ENCODE measurements around the gene PSD4. TPM values are rescaled to one million over a fixed set of nuclear protein-coding genes. Genes with fewer than 3 reads are reported as not detected.

Gene PSD4
- 0.37 TPM for polyA plus RNA-seq (2013, experiment 1 of 2)
- polyA plus RNA-seq (2013, experiment 2 of 2), result 0.45 TPM

GRCh38 chr2:113173542-113174375 lies at the start of gene PSD4:
Gene PSD4, plus strand, starts transcription at chr2:113173971. Its CDS starts 8,486 bp downstream, at chr2:113182457.
- peaks cover 0 to 3% of the 10 kb centered on the region in 2 experiments for H3K36me3 ChIP-seq (ENCODE audit: control insufficient read depth in 1 of 2, insufficient read depth in 2 of 2, low read depth in 1 of 2, low read length in 2 of 2)
- no peaks in the 10 kb centered on the region for H3K27me3 ChIP-seq (ENCODE audit: control insufficient read depth in 1 of 2, insufficient read depth in 1 of 2, low read length in 2 of 2)
- no peak within 1 kb of the TSS for H3K9ac ChIP-seq (ENCODE audit: low read length)
- H2AFZ ChIP-seq (ENCODE audit: low read depth, low read length), result peak within 1 kb of the TSS; percentile 8
- no peak within 1 kb of the TSS for H4K8ac ChIP-seq (ENCODE audit: low read length)
- no peaks in the 10 kb centered on the region for H3K9me3 ChIP-seq (ENCODE audit: control insufficient read depth, low read length)
- no peak within 1 kb of the TSS for H3K4me3 ChIP-seq (ENCODE audit: insufficient read depth in 1 of 2, low read depth in 1 of 2, low read length in 2 of 2)
- H2BK15ac ChIP-seq (ENCODE audit: low read depth, poor library complexity, severe bottlenecking), result no peak within 1 kb of the TSS
- no peak within 1 kb of the TSS for H4K91ac ChIP-seq (ENCODE audit: low read length)
- no peak within 1 kb of the TSS for H2BK12ac ChIP-seq (ENCODE audit: low read length in 2 of 2)
- H2BK5ac ChIP-seq (ENCODE audit: low read depth, low read length, poor library complexity, severe bottlenecking), result peak within 1 kb of the TSS; percentile 19
- no peak for DNase-seq
- H3K79me1 ChIP-seq (replicated peaks; ENCODE audit: low read length, poor library complexity, severe bottlenecking), result no peaks in the 10 kb centered on the region
- WGBS, result 57% methylated on average over 9 of the region's 14 CpGs
- H3K14ac ChIP-seq (ENCODE audit: low read length in 2 of 2), result peak within 1 kb of the TSS in 1 of 2 experiments; percentile 26
- no peak within 1 kb of the TSS for H2BK120ac ChIP-seq (ENCODE audit: low read depth, low read length)
- H3K4ac ChIP-seq (ENCODE audit: low read depth in 1 of 2, low read length in 2 of 2), result no peak within 1 kb of the TSS
- H3K4me2 ChIP-seq (ENCODE audit: low read length, poor library complexity, severe bottlenecking), result no peak within 1 kb of the TSS
- H2AK5ac ChIP-seq (ENCODE audit: low read length, severe bottlenecking), result no peak within 1 kb of the TSS
- no peak within 1 kb of the TSS for H3K23ac ChIP-seq (ENCODE audit: low read length in 2 of 2)
- peaks cover 5% of the 10 kb centered on the region for H3K4me1 ChIP-seq (ENCODE audit: control insufficient read depth, insufficient read depth, low read depth, low read length)
- H3K27ac ChIP-seq (ENCODE audit: low read length, poor library complexity, severe bottlenecking), result no peak within 1 kb of the TSS
- no peak within 1 kb of the TSS for H3K18ac ChIP-seq (ENCODE audit: low read depth in 1 of 2, low read length in 2 of 2)

- Histone ChIP-seq H3K36me3 (ENCODE audit: control insufficient read depth in 1 of 2, insufficient read depth in 2 of 2, low read depth in 1 of 2, low read length in 2 of 2) (no peaks in the 10 kb centered on the region), H3K9ac (ENCODE audit: low read length) (peak overlapping the region; percentile 40), H2BK5ac (ENCODE audit: low read depth, low read length, poor library complexity, severe bottlenecking) (no peak overlapping the region), H2AFZ (ENCODE audit: low read depth, low read length) (no peak overlapping the region), H4K8ac (ENCODE audit: low read length) (no peak overlapping the region), H2BK12ac (ENCODE audit: low read length in 2 of 2) (no peak overlapping the region), H2BK120ac (ENCODE audit: low read depth, low read length) (no peak overlapping the region), H3K18ac (ENCODE audit: low read depth in 1 of 2, low read length in 2 of 2) (no peak overlapping the region), H3K27ac (ENCODE audit: low read length, poor library complexity, severe bottlenecking) (no peak overlapping the region), H3K23ac (ENCODE audit: low read length in 2 of 2) (no peak overlapping the region), H3K14ac (ENCODE audit: low read length in 2 of 2) (no peak overlapping the region), H3K9me3 (ENCODE audit: control insufficient read depth, low read length) (no peaks in the 10 kb centered on the region), H3K79me1 (replicated peaks; ENCODE audit: low read length, poor library complexity, severe bottlenecking) (no peaks in the 10 kb centered on the region), H3K4ac (ENCODE audit: low read depth in 1 of 2, low read length in 2 of 2) (no peak overlapping the region), H3K4me3 (ENCODE audit: insufficient read depth in 1 of 2, low read depth in 1 of 2, low read length in 2 of 2) (peak overlapping the region in 1 of 2 experiments; percentile 47), H3K27me3 (ENCODE audit: control insufficient read depth in 1 of 2, insufficient read depth in 1 of 2, low read length in 2 of 2) (peaks cover 0 to 47% of the 10 kb centered on the region in 2 experiments), H3K4me2 (ENCODE audit: low read length, poor library complexity, severe bottlenecking) (no peak overlapping the region), H3K4me1 (ENCODE audit: control insufficient read depth, insufficient read depth, low read depth, low read length) (no peaks in the 10 kb centered on the region), H2BK15ac (ENCODE audit: low read depth, poor library complexity, severe bottlenecking) (no peak overlapping the region), H4K91ac (ENCODE audit: low read length) (no peak overlapping the region), H2AK5ac (ENCODE audit: low read length, severe bottlenecking) (no peak overlapping the region)
- peak; percentile 26 for DNase-seq
- WGBS, result 58% methylated on average over 11 of the region's 12 CpGs
Observed at GRCh38 chr2:113124181-113124961, 49.4 kb upstream of the PSD4 start.

GRCh38 chr2:113124984-113125855 lies 48.6 kb upstream of the PSD4 start:
- Histone ChIP-seq H3K4ac (ENCODE audit: low read depth in 1 of 2, low read length in 2 of 2) (no peak overlapping the region), H3K9me3 (ENCODE audit: control insufficient read depth, low read length) (no peaks in the 10 kb centered on the region), H3K36me3 (ENCODE audit: control insufficient read depth in 1 of 2, insufficient read depth in 2 of 2, low read depth in 1 of 2, low read length in 2 of 2) (peaks cover 0 to 8% of the 10 kb centered on the region in 2 experiments), H3K23ac (ENCODE audit: low read length in 2 of 2) (no peak overlapping the region), H2BK5ac (ENCODE audit: low read depth, low read length, poor library complexity, severe bottlenecking) (no peak overlapping the region), H3K27ac (ENCODE audit: low read length, poor library complexity, severe bottlenecking) (no peak overlapping the region), H3K4me1 (ENCODE audit: control insufficient read depth, insufficient read depth, low read depth, low read length) (no peaks in the 10 kb centered on the region), H2BK120ac (ENCODE audit: low read depth, low read length) (no peak overlapping the region), H2BK15ac (ENCODE audit: low read depth, poor library complexity, severe bottlenecking) (no peak overlapping the region), H3K79me1 (replicated peaks; ENCODE audit: low read length, poor library complexity, severe bottlenecking) (no peaks in the 10 kb centered on the region), H3K4me2 (ENCODE audit: low read length, poor library complexity, severe bottlenecking) (no peak overlapping the region), H2AFZ (ENCODE audit: low read depth, low read length) (no peak overlapping the region), H4K91ac (ENCODE audit: low read length) (no peak overlapping the region), H4K8ac (ENCODE audit: low read length) (no peak overlapping the region), H2BK12ac (ENCODE audit: low read length in 2 of 2) (no peak overlapping the region), H3K18ac (ENCODE audit: low read depth in 1 of 2, low read length in 2 of 2) (no peak overlapping the region), H3K9ac (ENCODE audit: low read length) (peak overlapping the region; percentile 40), H3K27me3 (ENCODE audit: control insufficient read depth in 1 of 2, insufficient read depth in 1 of 2, low read length in 2 of 2) (peaks cover 0 to 55% of the 10 kb centered on the region in 2 experiments), H3K4me3 (ENCODE audit: insufficient read depth in 1 of 2, low read depth in 1 of 2, low read length in 2 of 2) (peak overlapping the region in 1 of 2 experiments; percentile 47), H3K14ac (ENCODE audit: low read length in 2 of 2) (no peak overlapping the region), H2AK5ac (ENCODE audit: low read length, severe bottlenecking) (no peak overlapping the region)
- 68% methylated on average over 5 of the region's 6 CpGs for WGBS
- peak; percentile 18 for DNase-seq

Data from mesenchymal stem cell (in vitro differentiated cells and primary cell).